ENCODE data around the gene HIRA. TPM values are rescaled to one million over a fixed set of nuclear protein-coding genes. Genes with fewer than 3 reads are reported as not detected.
"Not testable (repeated sequence)": the region's sequence is repeated elsewhere in the genome, so short reads cannot be mapped to it uniquely, and the experiment has no call there.

The HIRA gene
- polyA plus RNA-seq, 4 donors: 22.8 to 32.8 (median 31.2) TPM

DNA sequence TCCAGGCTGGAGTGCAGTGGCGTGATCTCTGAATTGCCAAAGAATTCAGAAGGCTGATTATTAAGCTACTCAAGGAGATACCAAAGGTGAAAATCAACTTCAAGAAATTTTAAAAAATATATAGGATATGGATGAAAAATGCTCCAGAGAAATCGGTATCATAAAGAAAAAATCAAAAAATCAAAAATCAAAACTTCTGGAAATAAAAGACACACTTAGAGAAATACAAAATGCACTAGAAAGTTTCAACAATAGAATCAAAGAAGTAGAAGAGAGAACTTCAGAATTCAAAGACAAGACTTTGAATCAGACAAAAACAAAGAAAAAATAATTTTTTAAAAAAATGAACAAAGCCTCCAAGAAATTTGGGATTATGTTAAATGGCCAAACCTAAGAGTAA, 94.4 kb downstream of the HIRA start:
- no peak for DNase-seq (ENCODE audit: low read depth in 4 of 4, low spot score in 3 of 4)

DNA sequence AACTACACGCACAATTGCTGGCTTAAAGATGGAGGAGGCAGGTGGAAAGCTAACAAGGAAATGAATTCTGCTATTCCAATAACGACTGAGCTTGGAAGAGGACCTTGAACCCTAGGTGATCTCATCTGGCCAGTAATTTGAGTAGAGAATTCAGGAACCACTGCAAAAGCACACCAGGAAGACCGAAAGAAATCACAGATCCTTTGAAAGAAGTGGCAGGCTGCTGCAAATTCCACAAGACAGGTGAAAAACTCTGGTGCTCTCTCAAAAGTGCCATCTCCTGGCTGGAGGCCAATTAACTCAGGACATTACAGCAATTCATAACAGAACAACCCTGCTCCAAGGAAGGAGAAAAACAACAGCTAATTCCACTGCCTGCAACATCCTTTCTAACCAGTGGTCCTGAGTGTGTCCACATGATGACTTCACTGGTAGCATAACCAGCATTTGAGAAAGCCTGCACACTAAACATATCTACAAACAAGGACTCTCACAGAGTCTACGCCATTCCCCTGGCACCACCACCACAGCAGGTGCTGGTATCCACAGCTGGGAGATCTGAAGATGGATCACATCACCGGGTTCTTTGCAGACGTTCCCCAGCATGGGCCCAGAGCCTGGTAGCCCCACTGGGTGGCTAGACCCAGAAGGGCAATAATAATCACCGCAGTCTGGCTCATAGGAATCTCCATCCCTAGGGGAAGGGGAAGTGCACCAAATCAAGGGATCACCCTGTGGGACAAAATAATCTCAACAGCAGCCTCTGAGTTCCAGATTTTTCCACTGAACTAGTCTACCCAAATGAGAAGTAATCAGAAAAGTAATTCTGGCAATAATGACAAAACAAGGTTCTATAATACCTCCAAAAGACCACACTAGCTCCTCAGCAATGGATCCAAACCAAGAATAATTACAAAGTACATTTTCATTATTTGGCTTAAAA, 95.1 kb downstream of the HIRA start:
- no peak for DNase-seq (ENCODE audit: low read depth in 4 of 4, low spot score in 3 of 4)

DNA sequence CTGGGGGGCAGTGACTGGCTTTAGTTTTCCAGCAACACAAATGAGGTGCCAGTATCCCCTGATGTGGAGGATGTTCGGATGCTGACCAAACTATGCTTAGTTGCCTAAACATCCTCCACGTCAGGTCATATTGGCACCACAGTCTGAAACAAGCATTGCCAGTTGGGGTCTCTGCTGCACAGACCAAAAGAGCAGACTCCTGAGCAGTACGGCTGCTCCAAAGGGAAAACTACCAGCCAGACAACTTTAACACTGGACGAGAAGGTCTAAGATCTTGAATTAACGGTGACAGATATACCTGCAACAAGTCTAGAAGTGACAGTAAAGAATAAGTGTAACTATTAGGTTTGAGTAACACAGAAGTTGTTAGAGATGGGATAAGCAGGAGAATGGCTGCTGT, 99.6 kb downstream of the HIRA start:
- no peak for DNase-seq (ENCODE audit: low read depth in 4 of 4, low spot score in 3 of 4)

DNA sequence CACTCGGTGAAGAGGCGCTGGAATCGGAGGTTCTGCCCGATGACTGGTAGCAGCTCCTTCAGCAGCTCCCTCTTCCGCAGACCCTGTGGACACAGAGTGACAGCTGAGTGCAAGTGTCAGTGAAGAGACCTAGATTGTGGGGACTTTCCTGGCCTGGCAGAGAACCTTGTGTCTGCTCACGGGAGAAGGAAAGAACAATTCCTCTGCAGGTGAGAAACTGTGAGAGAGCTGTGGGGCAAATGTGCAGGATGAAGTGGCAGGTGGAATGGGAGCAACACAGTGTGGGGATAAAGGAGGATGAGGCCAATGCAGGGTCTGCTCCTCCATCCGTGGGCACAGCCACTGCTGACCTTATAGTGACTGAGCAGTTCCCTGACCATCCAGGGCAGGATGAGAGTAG, 100.1 kb downstream of the HIRA start:
- no peak for DNase-seq (ENCODE audit: low read depth in 4 of 4, low spot score in 3 of 4)

DNA sequence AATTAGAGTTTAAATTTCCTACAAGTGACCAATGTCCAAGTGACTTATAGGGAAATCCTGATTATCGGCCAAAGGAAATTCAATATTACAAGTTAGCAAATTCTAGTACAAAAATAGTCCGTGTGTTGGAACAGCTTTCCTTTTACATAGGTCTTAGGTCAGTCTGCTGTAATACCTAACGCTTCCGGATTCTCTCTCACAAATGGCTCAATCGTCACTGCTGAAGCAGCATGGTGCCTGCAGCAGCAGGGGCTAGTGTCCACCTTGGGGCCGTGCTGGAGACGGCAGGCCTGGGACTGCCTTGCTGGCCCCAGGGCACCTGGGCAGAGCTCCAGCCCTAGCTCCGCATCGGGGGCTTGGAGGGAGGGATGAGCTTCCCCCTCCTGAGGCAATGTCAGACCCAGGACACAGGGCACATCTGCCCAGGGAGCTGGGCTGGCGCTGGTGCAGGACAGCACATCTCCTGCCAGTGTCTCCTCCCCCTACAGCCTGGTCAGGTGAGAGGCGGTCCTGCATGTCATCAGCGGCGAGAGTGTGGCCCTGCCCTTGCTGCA, 100.6 kb downstream of the HIRA start:
- DNase-seq (ENCODE audit: low read depth in 4 of 4, low spot score in 3 of 4): no peak

DNA sequence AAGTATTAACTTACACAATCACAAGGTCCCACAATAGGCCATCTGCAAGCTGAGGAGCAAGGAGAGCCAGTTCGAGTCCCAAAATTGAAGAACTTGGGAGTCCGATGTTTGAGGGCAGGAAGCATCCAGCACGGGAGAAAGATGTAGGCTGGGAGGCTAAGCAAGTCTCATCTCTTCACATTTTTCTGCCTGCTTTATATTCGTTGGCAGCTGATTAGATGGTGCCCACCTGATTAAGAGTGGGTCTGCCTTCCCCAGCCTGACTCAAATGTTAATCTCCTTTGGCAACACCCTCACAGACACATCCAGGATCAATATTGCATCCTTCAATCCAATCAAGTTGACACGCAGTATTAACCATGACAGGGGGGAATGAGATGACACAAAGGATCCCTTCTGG, 101.3 kb downstream of the HIRA start:
- not testable (repeated sequence) for DNase-seq (ENCODE audit: low read depth in 4 of 4, low spot score in 3 of 4)

DNA sequence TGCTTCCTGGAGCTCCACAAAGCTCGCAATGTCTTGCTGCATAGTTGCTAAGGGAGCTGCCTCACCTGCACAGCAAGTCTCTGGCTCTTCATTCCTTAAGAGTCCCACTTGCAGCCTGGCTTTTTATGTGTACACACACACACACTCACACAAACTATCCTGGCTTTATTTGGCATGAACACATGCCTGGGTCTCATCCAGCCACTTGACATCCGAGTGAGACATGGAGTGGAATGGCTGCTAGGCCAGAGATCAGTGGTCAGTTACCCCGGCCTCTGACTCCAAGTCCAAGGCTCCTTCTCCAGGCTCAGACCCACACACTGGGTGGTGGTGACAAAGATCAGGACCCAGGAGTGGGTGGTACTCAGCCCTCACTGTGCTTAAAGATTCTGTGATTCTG, 102.1 kb downstream of the HIRA start:
- DNase-seq (ENCODE audit: low read depth in 4 of 4, low spot score in 3 of 4): no peak

DNA sequence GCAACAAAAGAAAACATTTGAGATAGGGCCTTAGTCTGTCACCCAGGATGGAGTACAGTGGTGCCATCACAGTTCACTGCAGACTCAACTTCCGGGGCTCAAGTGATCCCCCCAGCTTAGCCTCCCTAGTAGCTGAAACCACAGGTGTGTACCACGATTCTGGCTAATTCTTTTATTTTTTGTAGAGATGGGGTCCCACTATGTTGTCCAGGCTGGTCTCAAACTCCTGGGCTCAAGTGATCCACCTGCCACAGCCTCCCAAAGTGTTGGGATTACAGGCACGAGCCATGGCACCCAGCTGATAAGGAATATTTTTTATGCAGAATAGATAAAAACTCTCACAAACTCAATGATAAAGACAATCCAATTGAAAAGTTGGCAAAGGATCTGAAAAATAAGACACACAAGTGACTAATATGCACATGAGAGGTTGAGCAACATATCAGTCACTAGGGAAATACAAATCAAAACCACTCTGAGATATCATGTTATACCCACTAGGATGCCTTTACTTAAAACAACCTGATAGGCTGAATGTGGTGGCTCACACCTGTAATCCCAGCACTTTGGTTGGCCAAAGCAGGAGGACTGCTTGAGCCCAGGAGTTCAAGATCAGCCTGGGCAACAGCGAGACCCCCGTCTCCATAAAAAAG, 106.1 kb downstream of the HIRA start:
- DNase-seq (ENCODE audit: low read depth in 4 of 4, low spot score in 3 of 4): no peak

DNA sequence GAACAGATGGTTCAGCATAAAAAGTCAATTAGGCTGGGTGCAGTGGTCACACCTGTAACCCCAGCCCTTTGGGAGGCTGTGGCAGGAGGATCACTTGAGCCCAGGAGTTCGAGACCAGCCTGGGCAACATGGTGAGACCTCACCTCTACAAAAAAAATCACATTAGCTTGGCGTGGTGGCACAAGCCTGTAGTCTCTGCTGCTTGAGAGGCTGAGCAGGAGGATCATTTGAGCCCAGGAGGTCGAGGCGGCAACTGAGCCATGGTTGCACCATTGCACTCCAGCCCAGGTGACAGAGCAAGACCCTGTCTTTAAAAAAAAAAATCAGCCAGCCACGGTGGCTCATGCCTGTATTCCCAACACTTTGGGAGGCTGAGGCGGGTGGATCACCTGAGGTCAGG, 108.1 kb downstream of the HIRA start:
- DNase-seq (ENCODE audit: low read depth in 4 of 4, low spot score in 3 of 4): not testable (repeated sequence)

DNA sequence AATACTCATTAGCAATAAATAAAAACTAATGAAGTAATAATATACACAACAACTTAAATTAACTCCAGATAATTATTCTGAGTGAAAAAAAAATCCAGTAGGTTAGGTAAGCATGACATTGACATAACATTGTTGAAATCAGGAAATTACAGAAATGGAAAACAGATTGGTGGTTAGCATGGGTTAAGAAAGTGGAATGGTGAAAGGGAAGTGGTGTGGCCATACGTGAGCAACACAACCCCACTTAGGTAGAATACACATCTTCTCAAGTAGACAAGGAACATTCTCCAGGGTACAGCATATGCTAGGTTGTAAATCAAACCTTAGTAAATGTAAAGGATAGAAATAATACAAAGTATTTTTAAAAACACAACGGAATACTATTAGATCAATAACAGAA, 109.8 kb downstream of the HIRA start:
- DNase-seq (ENCODE audit: low read depth in 4 of 4, low spot score in 3 of 4): no peak

DNA sequence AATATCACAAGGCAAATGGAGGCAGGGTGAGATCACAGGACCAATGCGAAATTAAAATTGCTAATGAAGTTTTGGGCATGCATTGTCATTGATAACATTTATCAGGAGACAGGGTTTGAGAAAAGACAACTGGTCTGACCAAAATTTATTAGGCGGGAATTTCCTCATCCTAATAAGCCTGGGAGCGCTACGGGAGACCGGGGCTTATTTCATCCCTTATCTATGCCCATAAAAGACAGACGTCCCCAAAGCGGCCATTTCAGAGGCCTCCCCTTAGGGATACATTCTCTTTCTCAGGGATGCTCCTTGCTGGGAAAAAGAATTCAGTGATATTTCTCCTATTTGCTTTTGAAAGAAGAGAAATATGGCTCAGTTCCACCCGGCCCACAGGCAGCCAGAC, 111.4 kb downstream of the HIRA start:
- DNase-seq (ENCODE audit: low read depth in 4 of 4, low spot score in 3 of 4): not testable (repeated sequence)

DNA sequence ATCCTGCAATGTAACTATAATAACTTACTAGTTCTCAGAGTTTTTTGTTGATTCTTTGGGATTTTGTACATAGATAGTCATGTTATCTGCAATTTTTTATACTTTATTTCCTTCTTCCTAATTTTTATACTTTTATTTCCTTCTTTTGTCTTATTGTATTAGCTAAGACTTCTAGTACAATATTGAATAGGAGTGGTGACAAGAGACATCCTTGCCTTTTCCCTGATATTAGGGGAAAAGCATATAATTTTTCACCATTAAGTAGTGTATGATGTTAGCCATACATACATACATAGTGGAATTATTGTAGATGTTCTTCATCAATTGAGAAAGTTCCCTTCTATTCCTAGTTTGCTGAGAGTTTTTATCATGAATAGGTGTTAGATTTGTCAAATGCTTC, 112.3 kb downstream of the HIRA start:
- DNase-seq (ENCODE audit: low read depth in 4 of 4, low spot score in 3 of 4): no peak

DNA sequence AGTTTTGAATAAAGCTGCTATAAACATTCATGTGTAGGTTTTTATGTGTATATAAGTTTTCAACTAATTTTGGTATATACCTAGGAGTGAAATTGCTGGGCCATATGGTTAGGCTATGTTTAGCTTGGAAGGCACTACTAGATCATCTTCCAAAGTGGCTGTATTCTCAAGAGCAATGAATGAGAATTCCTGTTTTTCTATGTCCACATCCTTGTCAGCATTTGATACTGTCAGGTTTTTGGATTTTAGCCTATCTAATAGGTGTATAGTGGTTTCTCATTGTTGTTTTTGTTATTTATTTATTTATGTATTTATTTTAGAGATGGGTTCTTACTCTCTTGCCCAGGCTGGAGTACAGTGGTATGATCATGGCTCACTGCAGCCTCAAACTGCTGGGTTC, 113.7 kb downstream of the HIRA start:
- DNase-seq (ENCODE audit: low read depth in 4 of 4, low spot score in 3 of 4): no peak

DNA sequence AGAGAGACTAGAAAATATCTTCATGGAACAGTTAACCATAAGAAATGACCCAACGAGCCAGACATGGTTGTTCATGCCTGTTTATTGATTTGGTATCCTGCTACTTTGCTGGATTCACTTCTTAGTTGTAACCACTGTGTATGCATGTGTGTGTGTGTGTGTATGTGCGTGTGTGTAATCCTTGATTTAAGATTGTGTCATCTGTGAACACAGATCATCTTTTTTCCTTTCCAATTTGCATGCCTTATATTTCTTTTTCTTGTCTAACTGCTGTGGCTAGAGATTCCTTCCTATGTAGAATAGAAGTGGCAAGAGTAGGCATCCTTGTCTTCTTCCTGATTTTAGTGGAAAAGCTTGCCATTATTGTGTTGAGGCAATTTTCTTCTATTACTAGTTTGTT, 123.7 kb downstream of the HIRA start:
- DNase-seq (ENCODE audit: low read depth in 4 of 4, low spot score in 3 of 4): no peak

DNA sequence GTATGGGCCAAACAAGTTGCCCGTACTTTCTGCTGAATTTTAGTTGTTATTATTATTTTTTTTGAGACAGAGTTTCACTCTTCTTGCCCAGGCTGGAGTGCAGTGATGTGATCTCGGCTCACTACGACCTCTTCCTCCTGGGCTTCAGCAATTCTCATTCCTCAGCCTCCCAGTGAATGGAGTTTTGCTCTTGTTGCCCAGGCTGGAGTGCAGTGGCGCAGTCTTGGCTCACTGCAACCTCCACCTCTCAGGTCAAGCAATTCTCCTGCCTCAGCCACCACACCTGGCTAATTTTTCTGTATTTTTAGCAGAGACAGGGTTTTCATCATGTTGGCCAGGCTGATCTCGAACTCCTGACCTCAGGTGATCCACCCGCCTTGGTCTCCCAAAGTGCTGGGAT, 125.0 kb downstream of the HIRA start:
- DNase-seq (ENCODE audit: low read depth in 4 of 4, low spot score in 3 of 4): not testable (repeated sequence)

DNA sequence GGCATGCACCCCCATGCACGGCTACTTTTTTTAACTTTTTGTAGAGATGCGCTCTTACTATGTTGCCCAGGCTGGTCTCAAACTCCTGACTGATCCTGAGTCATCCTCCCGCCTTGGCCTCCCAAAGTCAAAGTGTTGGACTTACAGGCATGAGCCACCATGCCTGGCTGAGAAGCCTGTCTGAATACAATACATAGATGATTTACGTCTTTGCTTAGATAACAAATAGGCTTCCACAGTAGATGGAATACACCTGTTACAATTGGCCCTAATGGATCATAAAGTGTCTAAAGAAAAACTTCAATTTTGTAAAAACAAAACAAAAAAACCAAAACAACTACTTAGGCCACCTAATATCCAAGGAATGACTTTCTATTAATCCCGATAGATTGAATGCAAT, 127.0 kb downstream of the HIRA start:
- no peak for DNase-seq (ENCODE audit: low read depth in 4 of 4, low spot score in 3 of 4)

DNA sequence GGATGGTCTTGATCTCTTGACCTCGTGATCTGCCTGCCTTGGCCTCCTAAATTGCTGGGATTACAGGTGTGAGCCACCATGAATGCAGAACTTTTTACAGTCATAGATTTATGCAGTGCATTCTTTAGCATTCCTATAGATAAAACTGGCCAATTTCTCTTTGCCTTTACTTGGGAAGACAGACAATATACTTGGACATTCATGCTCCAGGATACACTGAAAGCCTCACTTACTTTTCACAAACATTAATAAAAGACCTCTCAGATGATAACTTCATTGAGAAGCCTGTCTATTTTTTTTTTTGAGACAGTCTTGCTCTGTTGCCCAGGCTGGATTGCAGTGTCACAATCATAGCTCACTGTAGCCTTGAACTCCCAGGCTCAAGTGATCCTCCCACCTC, 127.7 kb downstream of the HIRA start:
- DNase-seq (ENCODE audit: low read depth in 4 of 4, low spot score in 3 of 4): no peak

DNA sequence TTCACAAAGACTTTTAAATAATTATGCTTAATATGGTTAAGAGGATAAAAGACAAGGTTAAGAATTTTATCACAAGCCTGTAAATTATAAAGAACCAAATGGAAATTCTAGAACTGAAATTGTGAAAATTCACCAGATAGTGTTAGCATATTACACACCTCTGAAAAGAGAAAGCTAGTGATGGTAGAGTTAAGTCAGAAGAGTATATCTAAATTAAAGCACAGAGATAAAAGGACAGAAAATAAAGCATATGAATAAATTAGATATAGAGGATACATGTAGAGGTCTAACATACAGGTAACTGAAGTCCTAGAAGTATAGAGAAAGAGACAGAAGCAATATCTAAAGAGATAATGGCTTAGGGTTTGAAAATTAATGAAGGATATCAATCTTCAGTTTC, 135.8 kb downstream of the HIRA start:
- DNase-seq (ENCODE audit: low read depth in 4 of 4, low spot score in 3 of 4): no peak

DNA sequence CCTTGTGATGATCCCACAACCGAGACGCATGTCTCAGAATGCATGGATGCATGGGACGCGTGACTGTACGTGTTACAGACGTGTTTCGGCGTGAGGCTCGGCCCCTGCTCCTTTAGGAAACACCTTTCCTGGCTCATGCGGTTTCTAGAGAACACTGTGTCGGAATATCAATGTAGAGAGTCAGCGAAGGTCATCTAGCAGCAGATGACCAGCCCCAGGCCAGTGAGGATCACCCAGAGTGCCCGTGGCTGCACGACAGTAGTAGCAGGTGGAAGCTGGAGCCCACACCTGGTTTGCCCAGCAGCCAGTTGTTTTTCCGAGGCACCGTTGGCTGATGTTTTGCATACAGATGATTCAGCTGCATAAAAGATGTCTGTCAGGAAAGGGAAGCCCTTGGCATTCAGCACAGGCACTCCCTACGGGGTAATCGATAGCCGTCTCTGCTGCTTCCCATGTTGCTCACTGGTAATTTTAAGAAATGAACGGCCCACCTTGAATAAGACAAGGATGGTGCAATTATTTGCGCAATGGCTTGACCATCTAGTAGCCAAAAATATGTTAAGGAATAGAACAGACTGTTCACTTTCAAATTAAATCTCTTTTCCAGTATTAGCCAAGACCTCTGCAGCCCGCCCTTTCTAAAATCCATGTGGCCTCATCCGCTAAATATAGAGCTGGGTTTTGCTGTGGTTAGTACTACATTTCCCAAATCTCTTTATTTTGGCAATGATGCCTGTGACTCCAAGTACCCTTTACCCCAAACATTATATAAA, 138.9 kb downstream of the HIRA start:
- no peak for DNase-seq (ENCODE audit: low read depth in 4 of 4, low spot score in 3 of 4)

DNA sequence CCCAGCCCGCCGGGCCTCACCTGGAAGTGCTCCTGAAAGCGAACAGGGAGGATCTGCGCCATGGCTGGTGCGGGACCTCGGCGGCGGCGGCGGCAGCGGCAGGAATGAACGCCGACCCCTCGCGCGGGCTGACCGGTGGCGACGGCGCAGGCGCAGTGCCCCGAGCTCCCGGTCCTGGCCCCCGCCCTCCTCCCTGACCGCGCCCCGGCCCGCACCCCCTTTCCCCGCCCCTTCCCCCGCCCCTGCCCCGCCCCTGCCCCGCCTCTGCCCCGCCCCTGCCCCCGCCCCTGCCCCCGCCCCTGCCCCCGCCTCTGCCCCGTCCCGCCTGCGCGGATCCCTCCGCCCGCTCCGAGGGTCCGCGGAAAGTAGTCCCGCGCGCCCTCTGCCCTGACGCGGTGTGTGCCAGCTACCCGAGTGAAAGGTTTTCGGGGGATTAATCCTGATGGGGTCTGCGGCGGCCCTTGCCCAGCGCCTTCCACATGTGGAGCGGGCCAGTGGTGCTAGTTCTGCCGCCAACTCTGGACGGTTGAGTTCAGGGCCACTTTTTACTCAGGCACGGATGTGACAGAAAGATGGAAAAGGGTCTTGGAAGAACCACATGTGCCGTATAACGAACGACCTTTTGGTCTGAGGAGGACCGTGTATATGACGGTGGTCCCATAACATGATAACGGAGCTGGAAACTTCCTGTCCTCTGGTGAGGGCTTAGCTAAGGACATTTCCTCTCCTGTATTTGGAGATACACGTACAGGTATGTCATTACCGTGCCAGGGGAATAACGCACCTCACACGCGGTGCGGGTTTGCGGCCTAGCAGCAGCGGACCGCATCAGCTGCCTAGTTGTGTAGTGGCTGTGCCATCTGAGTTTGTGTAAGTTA, 139.7 kb downstream of the HIRA start, which contains the start of gene CLTCL1:
Gene CLTCL1, minus strand, starts transcription at position 140 of the 878 bp plus-strand sequence. Its CDS starts 78 bp downstream, at position 62.
- peak; percentile 50 to 72 (median 59) for DNase-seq (ENCODE audit: low read depth in 4 of 4, low spot score in 3 of 4)
